RWPE1 (cell line): ENCODE results near the gene DSCAML1.

Experiments used
- CTCF ChIA-PET: fragments of 350-600 bp; sonication (Branson Sonifier 250); formaldehyde crosslinking; extraction: SDS; loops from one replicate; lab custom pipeline; 2021; lab: Yijun Ruan, JAX
- POLR2A ChIA-PET: fragments of 400-600 bp; formaldehyde crosslinking; extraction: SDS; loops from one replicate; lab custom pipeline; 2020; ENCODE audit warnings: antibody characterized with exemption; ENCODE audit not compliant: low non-redundant PET; lab: Yijun Ruan, JAX
- DNase-seq: peaks from one replicate; pipeline ENCODE4 v3.0.0; 2012; ENCODE audit warnings: low spot score
- H3K27ac ChIP-seq: fragments of 450-650 bp; 2 replicates; pipeline ENCODE4 v1.5.1; 2017
- TF ChIP-seq, protein P1 (sequence below): fragments of 450-650 bp; conservative IDR thresholded peaks from 2 replicates; pipeline ENCODE4 v1.5.1; 2017; ENCODE audit warnings: low read depth, mild to moderate bottlenecking

Gene DSCAML1

DNA sequence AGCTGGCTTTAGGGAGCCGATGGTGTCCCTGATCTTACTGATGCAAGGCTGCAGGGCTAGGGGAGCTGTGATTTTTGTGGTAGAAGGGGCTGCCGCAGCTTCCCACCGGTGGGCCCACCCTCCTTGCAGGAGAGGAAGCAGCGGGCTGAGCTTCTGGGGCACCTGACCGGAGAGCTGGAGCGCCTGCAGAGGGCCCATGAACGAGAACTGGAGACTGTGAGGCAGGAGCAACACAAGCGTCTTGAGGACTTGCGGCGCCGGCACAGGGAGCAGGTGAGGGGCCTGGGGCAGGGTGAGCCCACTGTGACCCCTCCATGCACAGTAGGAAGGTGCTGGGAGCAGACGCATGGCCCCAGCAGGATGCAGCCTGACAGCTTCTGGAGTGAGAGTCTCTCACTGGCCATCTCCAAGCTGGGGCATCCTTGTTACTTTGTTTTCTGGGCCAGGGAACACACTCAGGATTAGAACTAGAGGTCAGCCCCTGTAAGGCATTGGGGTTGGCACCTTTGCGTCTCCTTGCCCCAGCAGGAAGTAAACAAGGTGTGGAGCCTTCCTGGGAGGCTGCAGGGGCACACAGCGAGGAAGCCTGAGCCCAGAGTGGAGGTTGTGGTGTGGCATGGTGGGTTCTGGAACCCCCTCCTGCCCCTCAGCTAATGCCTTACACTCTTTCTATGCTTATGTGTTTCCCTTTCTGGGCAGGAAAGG lies 402.6 kb downstream of the DSCAML1 start:
- POLR2A ChIA-PET: no interaction called here
- CTCF ChIA-PET: no interaction called here
- TF ChIP-seq, protein P1, sequence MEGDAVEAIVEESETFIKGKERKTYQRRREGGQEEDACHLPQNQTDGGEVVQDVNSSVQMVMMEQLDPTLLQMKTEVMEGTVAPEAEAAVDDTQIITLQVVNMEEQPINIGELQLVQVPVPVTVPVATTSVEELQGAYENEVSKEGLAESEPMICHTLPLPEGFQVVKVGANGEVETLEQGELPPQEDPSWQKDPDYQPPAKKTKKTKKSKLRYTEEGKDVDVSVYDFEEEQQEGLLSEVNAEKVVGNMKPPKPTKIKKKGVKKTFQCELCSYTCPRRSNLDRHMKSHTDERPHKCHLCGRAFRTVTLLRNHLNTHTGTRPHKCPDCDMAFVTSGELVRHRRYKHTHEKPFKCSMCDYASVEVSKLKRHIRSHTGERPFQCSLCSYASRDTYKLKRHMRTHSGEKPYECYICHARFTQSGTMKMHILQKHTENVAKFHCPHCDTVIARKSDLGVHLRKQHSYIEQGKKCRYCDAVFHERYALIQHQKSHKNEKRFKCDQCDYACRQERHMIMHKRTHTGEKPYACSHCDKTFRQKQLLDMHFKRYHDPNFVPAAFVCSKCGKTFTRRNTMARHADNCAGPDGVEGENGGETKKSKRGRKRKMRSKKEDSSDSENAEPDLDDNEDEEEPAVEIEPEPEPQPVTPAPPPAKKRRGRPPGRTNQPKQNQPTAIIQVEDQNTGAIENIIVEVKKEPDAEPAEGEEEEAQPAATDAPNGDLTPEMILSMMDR: no peak
- no peak overlapping the region for H3K27ac ChIP-seq
- no peak for DNase-seq

DNA sequence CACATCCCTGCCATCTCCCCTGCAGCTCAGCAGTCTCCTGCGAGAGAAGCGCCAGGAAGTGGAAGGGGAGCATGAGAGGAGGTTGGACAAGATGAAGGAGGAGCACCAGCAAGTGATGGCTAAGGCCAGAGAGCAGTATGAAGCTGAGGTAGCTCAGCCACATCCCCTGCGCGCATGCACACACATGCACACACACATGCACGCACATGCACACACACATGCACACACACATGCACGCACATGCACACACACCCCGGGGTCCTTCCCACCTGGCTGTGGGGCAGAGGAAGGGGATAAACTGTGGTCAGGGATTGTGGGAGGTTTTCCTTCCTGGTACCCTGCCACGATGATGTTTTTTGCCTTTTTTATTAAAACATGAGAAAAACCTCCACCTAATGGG lies 404.0 kb downstream of the DSCAML1 start:
- TF ChIP-seq, protein P1: no peak
- no peak overlapping the region for H3K27ac ChIP-seq
- DNase-seq: no peak
- ChIA-PET CTCF (no interaction called here), POLR2A (no interaction called here)

DNA sequence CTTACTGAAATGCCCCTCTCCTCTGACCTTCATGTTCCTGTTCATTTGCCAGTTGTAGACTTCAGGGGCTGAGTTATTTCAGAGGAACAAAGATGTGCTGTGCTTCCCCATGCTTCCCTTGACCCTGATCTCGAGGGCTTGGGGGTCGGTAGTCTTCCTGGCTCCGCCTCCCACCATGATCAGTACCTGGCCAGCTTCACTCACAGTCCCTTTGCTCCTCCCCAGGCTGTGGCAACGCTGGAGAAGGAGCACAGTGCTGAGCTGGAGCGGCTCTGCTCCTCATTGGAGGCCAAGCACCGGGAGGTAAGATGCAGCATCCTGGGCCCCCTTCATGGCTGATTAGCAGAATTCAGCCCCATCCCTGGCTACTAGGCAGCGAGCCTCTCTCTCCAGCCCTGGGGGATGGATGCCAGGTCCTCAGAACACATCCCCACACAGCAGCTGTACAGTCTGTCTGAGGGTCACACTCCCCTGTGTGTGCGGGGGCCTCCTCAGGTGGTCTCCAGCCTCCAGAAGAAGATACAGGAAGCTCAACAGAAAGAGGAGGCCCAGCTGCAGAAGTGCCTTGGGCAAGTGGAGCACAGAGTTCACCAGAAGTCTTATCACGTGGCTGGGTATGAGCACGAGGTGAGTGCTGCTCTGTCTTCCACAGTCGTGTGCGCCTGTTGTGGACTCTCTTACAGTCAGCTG lies 404.9 kb downstream of the DSCAML1 start:
- no peak for DNase-seq
- no peak overlapping the region for H3K27ac ChIP-seq
- POLR2A ChIA-PET: no interaction called here
- CTCF ChIA-PET: interaction anchor here (0.6 kb wide), 1 partner anchor 592 kb away, joined by 6 read pairs; no protein-coding TSS in a partner anchor
- TF ChIP-seq, protein P1: no peak

DNA sequence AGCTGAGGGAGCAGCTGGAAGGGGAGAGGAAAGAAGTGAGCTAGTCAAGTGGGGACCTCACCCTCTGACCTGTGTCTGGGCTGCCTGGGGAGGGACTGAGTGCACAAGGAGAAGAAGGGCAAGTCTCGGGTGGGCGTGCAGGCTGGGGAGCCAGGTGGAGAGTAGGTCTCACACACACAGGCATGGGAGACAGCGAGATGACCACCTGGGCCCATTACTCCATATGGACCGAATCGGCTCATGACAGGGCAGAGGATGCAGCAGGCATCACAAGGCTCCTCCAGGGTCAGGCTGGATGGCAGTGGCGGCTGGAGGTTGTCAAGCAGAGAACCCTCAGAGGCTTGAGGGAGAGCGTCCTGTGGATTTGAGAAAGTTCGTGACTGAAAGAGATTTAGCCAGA lies 405.8 kb downstream of the DSCAML1 start:
- POLR2A ChIA-PET: no interaction called here
- TF ChIP-seq, protein P1: no peak
- H3K27ac ChIP-seq: no peak overlapping the region
- DNase-seq: no peak
- CTCF ChIA-PET: interaction anchor here (0.6 kb wide), 1 partner anchor 591 kb away, joined by 6 read pairs; no protein-coding TSS in a partner anchor

DNA sequence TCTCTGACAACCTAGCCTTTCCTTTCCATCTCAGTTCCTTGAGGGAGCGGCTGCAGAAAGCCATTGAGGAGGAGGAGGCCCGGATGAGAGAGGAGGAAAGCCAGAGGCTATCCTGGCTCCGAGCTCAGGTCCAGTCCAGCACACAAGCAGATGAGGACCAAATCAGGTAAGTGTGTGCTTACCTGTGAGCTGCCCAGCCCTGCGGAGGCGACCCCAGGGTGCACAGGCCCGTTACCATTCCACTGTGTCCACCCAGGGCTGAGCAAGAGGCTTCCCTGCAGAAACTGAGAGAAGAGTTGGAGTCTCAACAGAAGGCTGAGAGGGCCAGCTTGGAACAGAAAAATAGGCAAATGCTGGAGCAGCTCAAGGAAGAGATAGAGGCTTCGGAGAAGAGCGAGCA lies 406.3 kb downstream of the DSCAML1 start:
- POLR2A ChIA-PET: no interaction called here
- CTCF ChIA-PET: interaction anchor here (0.6 kb wide), 1 partner anchor 193 kb away, joined by 3 read pairs; no protein-coding TSS in a partner anchor
- TF ChIP-seq, protein P1: no peak
- no peak overlapping the region for H3K27ac ChIP-seq
- no peak for DNase-seq

DNA sequence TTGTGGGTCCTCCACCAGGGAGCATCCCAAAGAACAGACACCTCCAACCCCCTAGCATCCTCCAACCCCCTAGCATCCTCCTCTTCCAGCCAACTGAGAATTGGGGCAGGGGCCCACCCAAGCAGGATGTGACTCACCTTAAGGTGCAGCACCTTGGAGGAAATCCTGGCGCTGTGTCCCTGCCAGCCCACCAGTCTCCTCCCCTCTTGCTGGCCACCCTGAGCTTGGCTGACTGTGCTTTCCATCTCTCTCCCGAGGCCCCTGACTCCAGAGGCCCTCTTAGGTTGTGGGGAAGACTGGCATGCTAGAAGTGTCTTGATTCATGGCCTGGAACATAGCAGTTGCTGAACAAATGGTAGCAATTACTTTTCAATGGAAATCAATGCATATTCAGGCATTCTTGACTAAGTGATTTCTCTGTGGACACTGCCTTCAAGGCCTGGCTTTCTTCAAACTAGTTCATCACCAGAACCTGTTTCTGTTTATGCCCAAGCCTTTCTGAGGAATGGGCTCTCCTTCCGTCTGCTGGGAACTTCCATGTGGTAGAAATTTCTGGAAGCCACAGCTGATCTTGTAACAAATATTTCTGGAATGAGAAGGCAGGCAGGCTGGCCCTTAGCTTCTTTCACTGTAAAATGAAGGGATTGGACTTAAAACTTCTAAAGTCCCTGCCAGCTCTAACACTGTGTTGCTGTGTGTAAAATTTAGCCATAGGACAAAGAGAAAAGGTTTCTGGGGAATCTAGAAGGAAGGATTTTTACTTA lies 408.8 kb downstream of the DSCAML1 start:
- DNase-seq: no peak
- ChIA-PET CTCF (interaction anchor here (0.6 kb wide), 1 partner anchor 14 kb away, joined by 3 read pairs; no protein-coding TSS in a partner anchor), POLR2A (no interaction called here)
- TF ChIP-seq, protein P1: no peak
- H3K27ac ChIP-seq: no peak overlapping the region
